Type B pancreatic cell (in vitro differentiated cells): Measurements from ENCODE around the gene UBE3A. TPM values are rescaled to one million over a fixed set of nuclear protein-coding genes. Genes with fewer than 3 reads are reported as not detected.

Experiments used
- DNase-seq: peaks from one replicate; pipeline ENCODE4 v3.0.0; 2021; ENCODE audit warnings: mixed read lengths; ENCODE audit not compliant: unreplicated experiment; ENCODE audit errors: extremely low spot score
- H3K27ac Mint-ChIP-seq: 2 replicates; pipeline ENCODE4 v1.8.0; 2021; ENCODE audit warnings: mild to moderate bottlenecking, mixed read lengths
- H3K27me3 Mint-ChIP-seq: 2 replicates; pipeline ENCODE4 v1.8.0; 2021; ENCODE audit warnings: mixed read lengths
- H3K36me3 Mint-ChIP-seq: 2 replicates; pipeline ENCODE4 v1.8.0; 2021; ENCODE audit warnings: mixed read lengths
- H3K4me1 Mint-ChIP-seq: one replicate; pipeline ENCODE4 v1.8.0; 2021; ENCODE audit warnings: mixed read lengths; ENCODE audit not compliant: unreplicated experiment
- H3K4me3 Mint-ChIP-seq: 2 replicates; pipeline ENCODE4 v1.8.0; 2021; ENCODE audit warnings: mild to moderate bottlenecking, mixed read lengths
- H3K9me3 Mint-ChIP-seq: 2 replicates; pipeline ENCODE4 v1.8.0; 2021; ENCODE audit warnings: mixed read lengths
- CTCF ChIP-seq: fragments of 200-600 bp; sonication (generic); conservative IDR thresholded peaks from 2 replicates; pipeline ENCODE4 v1.5.0; 2021; ENCODE audit warnings: antibody characterized with exemption, mild to moderate bottlenecking
- long read RNA-seq: library from polyadenylated mRNA; unstranded; transcript quantifications from one replicate; pipeline ENCODE4 v2.0.0, GENCODE V29; 2020
- total RNA-seq: library from RNA; stranded (reverse); gene quantifications from 2 replicates; pipeline ENCODE4 v1.2.1, GENCODE V29; 2021; ENCODE audit warnings: low replicate concordance

The UBE3A gene
- total RNA-seq = 89.0 and 91.3 TPM in 2 replicates
- long read RNA-seq, partial matches to known transcripts = 12 of 28 reads
- long read RNA-seq, other reads (novel, unspliced or antisense) = 16 of 28 reads

- Mint-ChIP-seq H3K9me3 (no peaks in the 10 kb centered on the region), H3K4me3 (peak within 1 kb of the TSS; percentile 98), H3K36me3 (peaks cover 3% of the 10 kb centered on the region), H3K27ac (peak within 1 kb of the TSS; percentile 95), H3K4me1 (peaks cover 14% of the 10 kb centered on the region), H3K27me3 (no peaks in the 10 kb centered on the region)
- TF ChIP-seq CTCF = peak; percentile 35
- DNase-seq = peak; percentile 94
Measured at GRCh38 chr15:25438601-25439368, at the start of gene UBE3A. UBE3A (minus strand) TSS chr15:25439024; CDS start chr15:25409107, 29,917 bp downstream.

- H3K27ac Mint-ChIP-seq = no peak overlapping the region
Measured at GRCh38 chr15:25487226-25487884, 48.5 kb upstream of the UBE3A start.

GRCh38 chr15:25486051-25486450 lies 47.2 kb upstream of the UBE3A start:
- DNase-seq = no peak
- Mint-ChIP-seq H3K4me1 (peaks cover 7% of the 10 kb centered on the region), H3K27ac (no peak overlapping the region), H3K4me3 (no peak overlapping the region), H3K36me3 (no peaks in the 10 kb centered on the region), H3K9me3 (peaks cover 8% of the 10 kb centered on the region), H3K27me3 (no peaks in the 10 kb centered on the region)
- no peak for TF ChIP-seq CTCF

More at GRCh38 chr15:25487226-25487884, 48.5 kb upstream of the UBE3A start:
- no peak for TF ChIP-seq CTCF
- Mint-ChIP-seq H3K27me3 (no peaks in the 10 kb centered on the region), H3K9me3 (peaks cover 14% of the 10 kb centered on the region), H3K4me1 (no peaks in the 10 kb centered on the region), H3K4me3 (no peak overlapping the region), H3K36me3 (no peaks in the 10 kb centered on the region)
- DNase-seq = no peak

GRCh38 chr15:25481208-25481859 lies 42.5 kb upstream of the UBE3A start:
- Mint-ChIP-seq H3K36me3 (no peaks in the 10 kb centered on the region), H3K9me3 (no peaks in the 10 kb centered on the region), H3K27me3 (no peaks in the 10 kb centered on the region), H3K4me1 (peaks cover 9% of the 10 kb centered on the region), H3K4me3 (peak overlapping the region; percentile 85), H3K27ac (peak overlapping the region; percentile 82)
- DNase-seq = no peak
- no peak for TF ChIP-seq CTCF

GRCh38 chr15:25478313-25478712 lies 39.5 kb upstream of the UBE3A start:
- Mint-ChIP-seq H3K27me3 (no peaks in the 10 kb centered on the region), H3K9me3 (no peaks in the 10 kb centered on the region), H3K27ac (peak overlapping the region; percentile 15), H3K4me3 (no peak overlapping the region), H3K36me3 (no peaks in the 10 kb centered on the region), H3K4me1 (peaks cover 9% of the 10 kb centered on the region)
- no peak for TF ChIP-seq CTCF
- no peak for DNase-seq
